ENCODE data around the gene SMARCA2.

The SMARCA2 gene

GRCh38 chr9:2014696-2015580 lies at the start of gene SMARCA2:
Gene SMARCA2, plus strand, starts transcription at chr9:2015347. Its CDS starts 13,676 bp downstream, at chr9:2029023.
- DNase-seq, result peak; percentile 97

GRCh38 chr9:1966725-1967366 lies 48.3 kb upstream of the SMARCA2 start:
- DNase-seq, result no peak

GRCh38 chr9:1969160-1969559 lies 46.0 kb upstream of the SMARCA2 start:
- no peak for DNase-seq

- no peak for DNase-seq
These were observed 45.2 kb upstream of the SMARCA2 start for GRCh38 chr9:1969898-1970297.

- no peak for DNase-seq
These were observed 42.5 kb upstream of the SMARCA2 start for GRCh38 chr9:1972672-1973071.

- no peak for DNase-seq
These were observed 38.1 kb upstream of the SMARCA2 start for GRCh38 chr9:1977026-1977425.

- DNase-seq, result no peak
These were observed 36.2 kb upstream of the SMARCA2 start for GRCh38 chr9:1978941-1979340.

GRCh38 chr9:1979741-1980367 lies 35.3 kb upstream of the SMARCA2 start:
- DNase-seq, result no peak

- DNase-seq, result no peak
These were observed 34.8 kb upstream of the SMARCA2 start for GRCh38 chr9:1980387-1980786.

GRCh38 chr9:1982074-1982473 lies 33.1 kb upstream of the SMARCA2 start:
- no peak for DNase-seq

- DNase-seq, result no peak
These were observed 28.8 kb upstream of the SMARCA2 start for GRCh38 chr9:1986341-1986740.

- no peak for DNase-seq
These were observed 25.6 kb upstream of the SMARCA2 start for GRCh38 chr9:1989500-1989899.

GRCh38 chr9:1994180-1994579 lies 21.0 kb upstream of the SMARCA2 start:
- DNase-seq, result peak; percentile 45

- DNase-seq, result no peak
These were observed 20.1 kb upstream of the SMARCA2 start for GRCh38 chr9:1995084-1995483.

GRCh38 chr9:1996156-1996555 lies 19.0 kb upstream of the SMARCA2 start:
- no peak for DNase-seq

- DNase-seq, result no peak
These were observed 17.5 kb upstream of the SMARCA2 start for GRCh38 chr9:1997646-1998045.

GRCh38 chr9:1998111-1998510 lies 17.0 kb upstream of the SMARCA2 start:
- no peak for DNase-seq

- DNase-seq, result no peak
These were observed 14.8 kb upstream of the SMARCA2 start for GRCh38 chr9:2000314-2000713.

GRCh38 chr9:2008372-2008771 lies 6.8 kb upstream of the SMARCA2 start:
- no peak for DNase-seq

GRCh38 chr9:2012347-2012746 lies 2.8 kb upstream of the SMARCA2 start:
- no peak for DNase-seq

- no peak for DNase-seq
These were observed 1.2 kb upstream of the SMARCA2 start for GRCh38 chr9:2013743-2014475.

- DNase-seq, result peak; percentile 55
These were observed 647 bp downstream of the SMARCA2 start for GRCh38 chr9:2015581-2016407.

Measured in hematopoietic multipotent progenitor cell treated with erythropoietin and hydrocortisone succinate and interleukin-3 and kit ligand, for 6 days (in vitro differentiated cells).